Endodermal cell (in vitro differentiated cells): ENCODE measurements around the gene ZFYVE28. TPM values are rescaled to one million over a fixed set of nuclear protein-coding genes. Genes with fewer than 3 reads are reported as not detected.

Experiments
- DNase-seq: peaks from one replicate; pipeline ENCODE4 v3.0.0-alpha.2; 2017
- H3K27ac ChIP-seq: 2 replicates; pipeline ENCODE4 v1.5.1; 2013; ENCODE audit warnings: mild to moderate bottlenecking, low read depth, low read length, moderate library complexity
- H3K27me3 ChIP-seq: 2 replicates; pipeline ENCODE4 v1.6.1; 2013; ENCODE audit warnings: mild to moderate bottlenecking, low read length, moderate library complexity; ENCODE audit not compliant: insufficient read depth, control insufficient read depth, poor library complexity, severe bottlenecking
- H3K36me3 ChIP-seq: 2 replicates; pipeline ENCODE4 v1.7.0; 2013; ENCODE audit warnings: mild to moderate bottlenecking, low read length, moderate library complexity; ENCODE audit not compliant: control insufficient read depth, insufficient read depth
- H3K4me1 ChIP-seq: one replicate; pipeline ENCODE4 v1.7.0; 2013; ENCODE audit warnings: low read length; ENCODE audit not compliant: control insufficient read depth, insufficient read depth
- H3K4me3 ChIP-seq: 2 replicates; pipeline ENCODE4 v1.5.1; 2013; ENCODE audit warnings: mild to moderate bottlenecking, low read length, moderate library complexity
- H3K9ac ChIP-seq: 2 replicates; pipeline ENCODE4 v1.6.1; 2013; ENCODE audit warnings: mild to moderate bottlenecking, low read length, moderate library complexity; ENCODE audit not compliant: poor library complexity, severe bottlenecking; ENCODE audit errors: extremely low read depth
- H3K9me3 ChIP-seq: 2 replicates; pipeline ENCODE4 v1.6.1; 2013; ENCODE audit warnings: mild to moderate bottlenecking, low read length, moderate library complexity; ENCODE audit not compliant: control insufficient read depth
- H3K27ac Mint-ChIP-seq: 2 replicates; pipeline ENCODE4 v1.8.0; 2020; ENCODE audit warnings: mixed read lengths
- H3K27me3 Mint-ChIP-seq: 2 replicates; pipeline ENCODE4 v1.8.0; 2021; ENCODE audit warnings: mild to moderate bottlenecking, mixed read lengths; ENCODE audit not compliant: insufficient read depth
- H3K36me3 Mint-ChIP-seq: 2 replicates; pipeline ENCODE4 v1.8.0; 2020; ENCODE audit warnings: low read depth, mixed read lengths
- H3K4me1 Mint-ChIP-seq: 2 replicates; pipeline ENCODE4 v1.8.0; 2020; ENCODE audit warnings: mixed read lengths
- H3K4me3 Mint-ChIP-seq: 2 replicates; pipeline ENCODE4 v1.8.0; 2020; ENCODE audit warnings: mild to moderate bottlenecking, moderate library complexity, mixed read lengths
- H3K9me3 Mint-ChIP-seq: 2 replicates; pipeline ENCODE4 v1.8.0; 2020; ENCODE audit warnings: mild to moderate bottlenecking, mixed read lengths
- WGBS, 2 experiments: methylation state at CpG; one replicate each; pipeline versions ENCODE4 v1.1.5 to v1.1.7; 2013; ENCODE audit warnings: missing lambda C conversion rate in 2 of 2, mixed read lengths in 1 of 2; ENCODE audit not compliant: insufficient coverage in 1 of 2, insufficient read length in 1 of 2; 5-methylcytosine and 5-hydroxymethylcytosine counted together
- total RNA-seq, 2 donors: library from RNA; stranded (reverse); fragmentation: NEBNext Ultra II Directional in 1 of 2; extraction: Animal tissue kit (Norgen Biotek cat#: 25700) in 1 of 2; gene quantifications; 2 replicates in 1 of 2; 3 replicates in 1 of 2; pipeline ENCODE4 v1.2.1, GENCODE V29; 2021
- TF ChIP-seq, protein P1 (sequence below): fragments of 200-600 bp; sonication (generic); conservative IDR thresholded peaks from 2 replicates; pipeline ENCODE4 v1.5.0; 2021; ENCODE audit warnings: antibody characterized with exemption, mild to moderate bottlenecking

Gene ZFYVE28
- total RNA-seq, 2 donors from 2014 or later: 0.73 to 1.6 TPM

DNA sequence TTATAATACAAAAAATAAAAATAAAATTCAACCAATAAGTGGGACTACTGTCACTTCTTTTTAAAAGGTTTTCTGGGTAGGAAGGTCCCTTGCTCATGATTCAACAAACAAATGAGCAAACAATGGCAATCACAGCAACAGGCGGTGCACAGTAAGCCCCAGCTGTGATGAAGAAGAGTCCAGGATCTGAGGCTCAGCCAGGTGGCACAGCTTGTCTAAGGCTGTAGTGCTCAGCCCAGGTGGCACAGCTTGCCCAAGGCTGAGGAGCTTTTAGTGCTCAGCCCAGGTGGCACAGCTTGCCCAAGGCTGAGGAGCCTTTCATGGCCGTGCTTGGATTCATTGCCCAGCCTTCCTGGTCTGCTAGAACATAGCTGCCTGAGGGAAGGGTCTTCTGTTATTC is 75.0 kb downstream of the ZFYVE28 start:
- Mint-ChIP-seq H3K27me3 (no peaks in the 10 kb centered on the region), H3K27ac (no peak overlapping the region), H3K36me3 (no peaks in the 10 kb centered on the region), H3K9me3 (no peaks in the 10 kb centered on the region), H3K4me3 (no peak overlapping the region), H3K4me1 (no peaks in the 10 kb centered on the region)
- H3K9me3 ChIP-seq: no peaks in the 10 kb centered on the region
- no peaks in the 10 kb centered on the region for H3K27me3 ChIP-seq
- no peak overlapping the region for H3K9ac ChIP-seq
- whole genome bisulfite sequencing, 2 experiments: 90 to 91% methylated on average over 2 of the region's 2 CpGs
- H3K4me1 ChIP-seq: no peaks in the 10 kb centered on the region
- TF ChIP-seq, protein P1, sequence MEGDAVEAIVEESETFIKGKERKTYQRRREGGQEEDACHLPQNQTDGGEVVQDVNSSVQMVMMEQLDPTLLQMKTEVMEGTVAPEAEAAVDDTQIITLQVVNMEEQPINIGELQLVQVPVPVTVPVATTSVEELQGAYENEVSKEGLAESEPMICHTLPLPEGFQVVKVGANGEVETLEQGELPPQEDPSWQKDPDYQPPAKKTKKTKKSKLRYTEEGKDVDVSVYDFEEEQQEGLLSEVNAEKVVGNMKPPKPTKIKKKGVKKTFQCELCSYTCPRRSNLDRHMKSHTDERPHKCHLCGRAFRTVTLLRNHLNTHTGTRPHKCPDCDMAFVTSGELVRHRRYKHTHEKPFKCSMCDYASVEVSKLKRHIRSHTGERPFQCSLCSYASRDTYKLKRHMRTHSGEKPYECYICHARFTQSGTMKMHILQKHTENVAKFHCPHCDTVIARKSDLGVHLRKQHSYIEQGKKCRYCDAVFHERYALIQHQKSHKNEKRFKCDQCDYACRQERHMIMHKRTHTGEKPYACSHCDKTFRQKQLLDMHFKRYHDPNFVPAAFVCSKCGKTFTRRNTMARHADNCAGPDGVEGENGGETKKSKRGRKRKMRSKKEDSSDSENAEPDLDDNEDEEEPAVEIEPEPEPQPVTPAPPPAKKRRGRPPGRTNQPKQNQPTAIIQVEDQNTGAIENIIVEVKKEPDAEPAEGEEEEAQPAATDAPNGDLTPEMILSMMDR: no peak
- no peaks in the 10 kb centered on the region for H3K36me3 ChIP-seq
- no peak overlapping the region for H3K27ac ChIP-seq
- H3K4me3 ChIP-seq: no peak overlapping the region
- no peak for DNase-seq

- no peak overlapping the region for H3K27ac Mint-ChIP-seq
- WGBS, 2 experiments: 90 to 92% methylated on average over 11 to 16 of the region's 16 CpGs
- H3K4me3 ChIP-seq: no peak overlapping the region
- H3K4me1 ChIP-seq: no peaks in the 10 kb centered on the region
- H3K4me1 Mint-ChIP-seq: no peaks in the 10 kb centered on the region
- no peaks in the 10 kb centered on the region for H3K27me3 ChIP-seq
- H3K36me3 ChIP-seq: no peaks in the 10 kb centered on the region
- H3K9ac ChIP-seq: no peak overlapping the region
- H3K9me3 Mint-ChIP-seq: no peaks in the 10 kb centered on the region
- no peak overlapping the region for H3K27ac ChIP-seq
- TF ChIP-seq, protein P1: no peak
- no peak for DNase-seq
- no peaks in the 10 kb centered on the region for H3K36me3 Mint-ChIP-seq
- no peaks in the 10 kb centered on the region for H3K9me3 ChIP-seq
- H3K27me3 Mint-ChIP-seq: no peaks in the 10 kb centered on the region
- H3K4me3 Mint-ChIP-seq: no peak overlapping the region
These were observed 76.4 kb downstream of the ZFYVE28 start for GRCh38 chr4:2341911-2342652.

GRCh38 chr4:2341261-2341841 is 77.1 kb downstream of the ZFYVE28 start:
- no peaks in the 10 kb centered on the region for H3K27me3 Mint-ChIP-seq
- no peak overlapping the region for H3K27ac Mint-ChIP-seq
- H3K36me3 Mint-ChIP-seq: no peaks in the 10 kb centered on the region
- no peak overlapping the region for H3K27ac ChIP-seq
- TF ChIP-seq, protein P1: no peak
- H3K9me3 ChIP-seq: no peaks in the 10 kb centered on the region
- no peak overlapping the region for H3K4me3 Mint-ChIP-seq
- 90 to 93% methylated on average over 15 to 28 of the region's 28 CpGs for WGBS, 2 experiments
- DNase-seq: no peak
- H3K4me1 ChIP-seq: no peaks in the 10 kb centered on the region
- no peaks in the 10 kb centered on the region for H3K27me3 ChIP-seq
- H3K36me3 ChIP-seq: no peaks in the 10 kb centered on the region
- H3K4me1 Mint-ChIP-seq: no peaks in the 10 kb centered on the region
- H3K9me3 Mint-ChIP-seq: no peaks in the 10 kb centered on the region
- H3K4me3 ChIP-seq: no peak overlapping the region
- H3K9ac ChIP-seq: no peak overlapping the region
